IPS DF 4.7 (cell line): ENCODE data around the gene ATP2B1.

Experiments
- DNase-seq: peaks from one replicate; pipeline ENCODE4 v3.0.0-alpha.2; 2013; ENCODE audit warnings: low spot score; ENCODE audit errors: extremely low read depth

ATP2B1 gene

DNA sequence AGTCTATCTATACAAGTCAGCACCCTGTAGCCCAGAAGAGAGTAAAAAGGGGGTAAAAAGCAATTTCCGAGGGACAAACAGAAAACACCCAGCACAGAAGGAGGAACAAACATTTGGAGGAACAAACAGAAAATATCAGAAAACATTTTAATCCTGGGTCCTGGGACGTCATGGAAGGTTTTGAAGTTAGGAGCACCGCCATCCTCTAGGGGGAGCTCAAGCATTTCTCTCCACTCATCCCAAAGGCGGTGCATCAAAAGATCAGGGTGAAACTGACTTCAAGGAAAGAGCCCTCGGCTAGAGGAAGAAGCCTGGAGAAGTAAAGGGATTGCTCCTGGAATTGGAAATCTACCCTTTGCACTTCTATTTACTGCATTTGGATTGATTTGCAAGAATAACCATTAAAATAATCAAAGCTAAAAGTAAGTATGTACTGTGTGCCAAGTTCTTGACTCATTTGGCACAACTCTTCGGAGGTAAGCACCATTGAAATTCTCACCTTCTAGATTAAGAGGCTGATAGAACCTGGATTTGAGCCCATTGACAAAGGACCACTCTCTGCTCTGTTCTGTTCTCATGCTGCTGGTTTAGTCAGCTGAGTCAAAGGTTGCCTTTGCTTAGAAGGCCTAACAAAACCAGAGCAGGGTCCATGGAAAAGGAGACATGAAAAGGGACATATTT, 165.6 kb downstream of the ATP2B1 start:
- DNase-seq: peak; percentile 69

- DNase-seq: no peak
Measured at GRCh38 chr12:89542236-89542635, 166.4 kb downstream of the ATP2B1 start.

DNA sequence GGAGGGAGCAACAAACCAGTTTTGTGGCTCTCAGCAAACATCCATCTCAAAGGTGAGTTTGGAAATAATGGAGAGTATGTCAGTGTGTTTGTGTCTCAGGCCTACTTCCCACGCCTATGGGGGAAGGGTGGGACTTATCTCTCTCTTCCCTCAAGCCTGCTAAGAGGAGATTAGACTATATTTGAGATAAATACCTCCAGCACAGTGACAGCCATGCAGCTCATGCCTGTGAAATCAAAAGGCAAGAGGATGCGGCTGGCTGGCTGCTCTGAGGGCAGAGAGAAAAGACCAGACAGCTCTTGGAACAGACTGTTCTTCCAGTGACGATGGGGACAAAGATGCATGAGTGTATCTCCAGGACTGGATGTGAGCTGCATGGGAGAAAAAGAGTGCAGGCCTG, 168.1 kb downstream of the ATP2B1 start:
- DNase-seq: no peak

- DNase-seq: no peak
Measured at GRCh38 chr12:89539426-89540223, 169.0 kb downstream of the ATP2B1 start.

DNA sequence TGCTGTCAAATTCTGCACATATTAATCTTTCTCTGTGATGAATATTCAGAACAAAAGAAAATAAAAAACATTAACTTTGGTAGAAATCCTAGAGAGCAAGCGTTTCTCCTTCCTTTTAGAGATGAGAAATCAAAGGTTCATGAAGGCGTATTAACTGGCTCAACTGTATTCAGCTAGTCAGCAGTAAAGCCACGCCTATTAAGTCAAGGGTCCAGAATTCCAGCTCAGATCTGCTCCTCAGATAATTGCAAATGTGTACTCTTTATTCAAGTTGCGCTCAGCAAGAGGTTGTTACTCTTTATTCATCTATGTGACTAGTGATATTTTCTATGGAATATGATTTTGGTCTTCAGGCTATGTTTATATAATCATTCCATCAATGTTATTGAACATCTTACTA, 169.7 kb downstream of the ATP2B1 start:
- DNase-seq: no peak
